ENCODE measurements around the gene MPG.

Gene MPG

GRCh38 chr16:60166-60565, 17.9 kb upstream of the MPG start:
- TF ChIP-seq CTCF (IDR thresholded peaks at IDR 0.05; ENCODE audit: insufficient read depth, missing control alignments), result no peak
- no peak for DNase-seq (ENCODE audit: insufficient read length, low spot score)
- no peak for FAIRE-seq

DNA sequence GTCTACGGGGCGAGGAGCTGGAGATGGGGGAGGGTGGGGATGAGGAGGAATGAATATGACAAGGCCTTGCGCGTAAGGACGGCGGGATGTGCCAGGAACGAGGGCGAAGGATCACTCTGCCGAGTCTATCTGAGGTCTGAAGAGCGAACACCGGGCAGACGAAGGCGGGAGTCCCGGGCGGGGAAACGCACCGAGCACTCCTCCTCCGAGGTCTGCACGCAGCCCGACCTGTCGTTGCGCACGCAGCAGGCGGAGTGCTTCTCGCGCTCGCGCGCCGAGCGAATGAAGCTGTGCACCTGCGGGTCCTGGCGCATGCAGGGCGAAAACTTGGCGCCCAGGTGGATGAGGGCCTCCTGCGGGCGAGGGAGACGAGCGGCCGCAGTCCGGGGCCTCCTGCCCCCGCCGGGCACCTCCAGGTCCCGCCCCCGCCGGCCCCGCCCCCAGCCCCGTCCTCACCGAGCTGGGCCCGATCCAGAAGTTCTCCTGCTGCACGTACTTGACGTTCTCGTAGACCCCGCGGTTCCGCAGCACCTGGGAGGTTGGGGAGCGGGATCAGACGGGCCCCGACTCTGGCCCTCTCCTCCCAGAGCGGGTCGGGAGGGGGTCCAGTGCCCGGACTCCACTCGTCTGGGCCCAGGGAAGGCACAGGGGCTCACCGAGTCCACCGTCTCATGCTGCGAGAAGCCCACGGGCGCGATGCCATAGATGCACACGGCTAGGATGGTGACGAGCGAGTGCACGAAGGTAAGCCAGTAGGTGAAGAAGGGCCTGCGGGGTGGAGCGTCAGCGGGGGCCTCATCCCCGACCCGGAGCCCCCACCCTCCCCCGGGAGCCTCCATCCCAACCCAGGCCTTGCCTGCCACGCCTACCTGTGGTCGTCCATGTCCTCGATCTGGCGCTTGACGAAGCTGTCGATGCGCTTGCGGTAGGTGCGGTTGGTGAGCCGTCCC, 16.8 kb upstream of the MPG start:
- DNase-seq (ENCODE audit: insufficient read length, low spot score), result no peak
- no peak for TF ChIP-seq CTCF (IDR thresholded peaks at IDR 0.05; ENCODE audit: insufficient read depth, missing control alignments)
- FAIRE-seq, result no peak

DNA sequence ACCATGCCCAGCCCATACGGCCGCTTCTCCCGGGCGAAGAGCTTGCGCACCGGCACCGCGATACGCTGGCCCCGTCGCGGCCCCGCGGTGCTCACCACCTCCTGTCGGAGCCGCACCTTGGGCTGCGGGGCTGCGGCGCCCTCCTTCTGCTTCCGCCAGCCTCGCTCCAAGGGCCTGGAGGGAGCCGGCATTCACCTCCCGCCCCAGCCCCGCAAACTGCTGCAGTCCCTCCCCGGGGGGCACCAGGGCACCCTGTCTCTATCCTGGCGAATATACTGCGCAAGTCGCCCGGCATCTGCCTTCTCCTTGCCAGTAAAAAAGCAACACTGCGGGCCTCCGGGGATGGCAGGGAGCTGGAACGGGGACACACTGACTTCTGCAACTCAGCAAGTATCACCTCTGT, 16.1 kb upstream of the MPG start:
- TF ChIP-seq CTCF (IDR thresholded peaks at IDR 0.05; ENCODE audit: insufficient read depth, missing control alignments), result no peak
- no peak for FAIRE-seq
- DNase-seq (ENCODE audit: insufficient read length, low spot score), result no peak

DNA sequence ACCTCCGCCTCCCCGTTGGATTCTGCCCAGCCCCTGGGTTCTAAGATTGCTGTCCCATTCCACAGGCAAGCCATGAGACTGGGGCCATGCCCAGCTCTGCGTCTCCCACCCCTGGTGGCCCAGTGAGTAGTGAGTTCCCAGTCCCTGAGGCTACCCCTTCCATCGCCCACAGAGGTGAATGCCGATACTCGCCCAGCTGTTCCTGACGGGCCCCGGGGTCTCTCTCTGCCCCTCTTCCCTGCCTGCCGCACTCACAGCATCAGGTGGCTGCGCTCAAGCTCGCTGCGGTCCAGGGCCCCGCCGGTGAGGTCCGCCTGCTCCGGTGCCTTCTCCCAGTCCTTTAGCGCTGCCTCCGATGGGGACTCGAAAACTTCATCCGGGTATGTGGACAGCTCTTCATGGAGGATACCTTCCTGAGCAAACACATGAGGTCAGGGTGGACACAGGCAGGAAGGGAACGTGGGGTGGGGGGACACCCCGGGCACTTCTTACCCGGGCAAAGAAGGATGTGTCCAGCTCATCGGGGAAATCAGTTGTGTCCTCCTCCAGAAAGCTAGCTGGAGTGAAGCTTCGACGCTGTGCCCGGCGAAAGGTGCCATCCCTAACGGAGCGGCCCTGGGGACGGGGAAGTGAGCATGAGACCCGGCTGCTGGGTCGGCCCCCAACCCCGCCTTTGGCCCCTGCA, 15.6 kb upstream of the MPG start:
- no peak for TF ChIP-seq CTCF (IDR thresholded peaks at IDR 0.05; ENCODE audit: insufficient read depth, missing control alignments)
- FAIRE-seq (no peak), DNase-seq (ENCODE audit: insufficient read length, low spot score) (no peak)

DNA sequence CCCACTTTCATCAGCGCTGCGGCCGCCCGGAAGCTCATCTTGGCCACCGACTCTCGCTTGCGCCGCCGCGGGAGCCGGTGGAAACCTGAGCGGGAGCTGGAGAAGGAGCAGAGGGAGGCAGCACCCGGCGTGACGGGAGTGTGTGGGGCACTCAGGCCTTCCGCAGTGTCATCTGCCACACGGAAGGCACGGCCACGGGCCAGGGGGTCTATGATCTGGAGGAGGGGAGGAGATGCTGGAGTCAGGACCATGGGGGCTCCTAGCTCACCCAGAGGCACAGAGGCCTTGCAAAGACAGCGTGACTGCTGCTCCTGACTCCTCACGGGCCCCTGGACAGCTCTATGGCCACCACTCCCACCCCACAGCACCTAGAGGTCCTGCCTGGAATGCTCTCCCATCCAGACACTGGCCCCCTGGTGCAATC, 15.0 kb upstream of the MPG start:
- FAIRE-seq, result no peak
- no peak for TF ChIP-seq CTCF (IDR thresholded peaks at IDR 0.05; ENCODE audit: insufficient read depth, missing control alignments)

DNA sequence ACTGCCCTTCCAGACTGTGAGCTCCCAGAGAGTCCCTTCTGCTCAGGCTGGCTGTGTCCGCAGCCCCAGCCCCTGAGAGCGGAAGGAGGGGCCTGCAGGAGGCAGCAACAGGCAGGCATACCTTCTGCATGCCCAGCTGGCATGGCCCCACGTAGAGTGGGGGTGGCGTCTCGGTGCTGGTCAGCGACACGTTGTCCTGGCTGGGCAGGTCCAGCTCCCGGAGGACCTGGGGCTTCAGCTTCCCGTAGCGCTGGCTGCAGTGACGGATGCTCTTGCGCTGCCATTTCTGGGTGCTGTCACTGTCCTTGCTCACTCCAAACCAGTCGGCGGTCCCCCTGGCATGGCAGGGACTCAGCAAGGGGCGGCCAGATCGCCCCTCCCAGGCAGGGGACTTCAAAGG, 14.6 kb upstream of the MPG start:
- no peak for FAIRE-seq
- no peak for TF ChIP-seq CTCF (IDR thresholded peaks at IDR 0.05; ENCODE audit: insufficient read depth, missing control alignments)
- no peak for DNase-seq (ENCODE audit: insufficient read length, low spot score)

More for the DNA sequence above, 15.0 kb upstream of the MPG start:
- DNase-seq (ENCODE audit: insufficient read length, low spot score), result no peak

All from D721Med (cell line).